Inflammatory macrophage (primary cell): ENCODE results near the gene ZNF883.

Experiments
- DNase-seq, 2 donors: peaks; one replicate each; pipeline ENCODE4 v3.0.0-alpha.2; 2020 to 2022

Gene ZNF883

GRCh38 chr9:112917987-112918362 lies 94.0 kb downstream of the ZNF883 start:
- no peak for DNase-seq

- DNase-seq, result no peak
Observed at GRCh38 chr9:112917047-112917986, 94.7 kb downstream of the ZNF883 start.

- no peak for DNase-seq
Observed at GRCh38 chr9:112914524-112914923, 97.5 kb downstream of the ZNF883 start.

- DNase-seq, result no peak
Observed at GRCh38 chr9:112913326-112913725, 98.7 kb downstream of the ZNF883 start.

GRCh38 chr9:112912636-112913035 lies 99.4 kb downstream of the ZNF883 start:
- DNase-seq, result no peak

GRCh38 chr9:112911736-112912135 lies 100.3 kb downstream of the ZNF883 start:
- no peak for DNase-seq
